B cell (primary cell): ENCODE data around the gene TENM3.

Experiments
- CTCF ChIP-seq: fragments of 200-600 bp; IDR thresholded peaks from one replicate; pipeline ENCODE4 v1.8.0; 2022; ENCODE audit warnings: antibody characterized with exemption, mild to moderate bottlenecking
- EZH2 ChIP-seq: IDR thresholded peaks from 2 replicates; pipeline ENCODE4 v1.6.1; 2012; ENCODE audit warnings: borderline replicate concordance, low read depth, mild to moderate bottlenecking, moderate library complexity, low read length; ENCODE audit not compliant: insufficient read depth, poor library complexity, severe bottlenecking

- TF ChIP-seq CTCF (no peak), EZH2 (no peak)
Observed at GRCh38 chr4:182717788-182718583, 474.8 kb downstream of the TENM3 start.
